GM21515 (cell line): ENCODE data around the gene CHST15.
"Not testable (repeated sequence)": the region's sequence is repeated elsewhere in the genome, so short reads cannot be mapped to it uniquely, and the experiment has no call there.

Experiments used
- ATAC-seq: cut with Tn5 transposase; IDR thresholded peaks from one replicate; pipeline ENCODE4 v1.9.1; 2021; ENCODE audit not compliant: unreplicated experiment

Gene CHST15

GRCh38 chr10:124100124-124100523 lies 6.7 kb upstream of the CHST15 start:
- ATAC-seq: no peak

- ATAC-seq: no peak
Observed at GRCh38 chr10:124099604-124100003, 6.2 kb upstream of the CHST15 start.

GRCh38 chr10:124098575-124098974 lies 5.2 kb upstream of the CHST15 start:
- no peak for ATAC-seq

- ATAC-seq: no peak
Observed at GRCh38 chr10:124097883-124098282, 4.5 kb upstream of the CHST15 start.

GRCh38 chr10:124096494-124096893 lies 3.1 kb upstream of the CHST15 start:
- no peak for ATAC-seq

- not testable (repeated sequence) for ATAC-seq
Observed at GRCh38 chr10:124095801-124096200, 2.4 kb upstream of the CHST15 start.

GRCh38 chr10:124095096-124095495 lies 1.7 kb upstream of the CHST15 start:
- no peak for ATAC-seq

GRCh38 chr10:124094419-124094785 lies 1.0 kb upstream of the CHST15 start:
- no peak for ATAC-seq

GRCh38 chr10:124093774-124094418 lies 498 bp upstream of the CHST15 start:
- ATAC-seq: not testable (repeated sequence)

- ATAC-seq: peak; percentile 55
Observed at GRCh38 chr10:124092250-124092859, 1.0 kb downstream of the CHST15 start.

- ATAC-seq: no peak
Observed at GRCh38 chr10:124091646-124092249, 1.6 kb downstream of the CHST15 start.

- ATAC-seq: no peak
Observed at GRCh38 chr10:124090601-124091209, 2.7 kb downstream of the CHST15 start.

- ATAC-seq: no peak
Observed at GRCh38 chr10:124089859-124090258, 3.5 kb downstream of the CHST15 start.

- ATAC-seq: no peak
Observed at GRCh38 chr10:124088915-124089314, 4.5 kb downstream of the CHST15 start.

GRCh38 chr10:124087672-124088634 lies 5.4 kb downstream of the CHST15 start:
- ATAC-seq: no peak

GRCh38 chr10:124086787-124087671 lies 6.4 kb downstream of the CHST15 start:
- ATAC-seq: no peak

- no peak for ATAC-seq
Observed at GRCh38 chr10:124086097-124086710, 7.2 kb downstream of the CHST15 start.

- ATAC-seq: no peak
Observed at GRCh38 chr10:124085680-124086079, 7.7 kb downstream of the CHST15 start.

GRCh38 chr10:124084708-124085107 lies 8.7 kb downstream of the CHST15 start:
- no peak for ATAC-seq
